Hair follicular keratinocyte (primary cell): ENCODE data around the gene RASL11A. TPM values are rescaled to one million over a fixed set of nuclear protein-coding genes. Genes with fewer than 3 reads are reported as not detected.

ENCODE experiments used
- total RNA-seq: library from RNA; depleted of rRNA; stranded (reverse); fragments of >200 nt; gene quantifications from 2 replicates; pipeline ENCODE4 v1.2.3, GENCODE V29; 2015

Gene RASL11A
- total RNA-seq, result 1.7 and 2.5 TPM in 2 replicates

GRCh38 chr13:27270594-27271520, at the start of gene RASL11A:
Gene RASL11A, plus strand, starts transcription at chr13:27270830. Its CDS starts 115 bp downstream, at chr13:27270945.

GRCh38 chr13:27251166-27252091, 19.2 kb upstream of the RASL11A start, which contains the start of gene RPL21:
Gene RPL21, plus strand, starts transcription at chr13:27251558. Its CDS starts 2,219 bp downstream, at chr13:27253777.

Other genes starting within 250 kb of the RASL11A start
- gene USP12, start 99.0 kb upstream of the RASL11A start, total RNA-seq, result 11.2 and 11.6 TPM in 2 replicates
- 1,434 and 1,506 TPM in 2 replicates for gene RPL21, start 19.3 kb upstream of the RASL11A start, total RNA-seq
- gene GTF3A, start 153.8 kb downstream of the RASL11A start, total RNA-seq, result 170 and 212 TPM in 2 replicates
- 34.4 and 54.4 TPM in 2 replicates for gene MTIF3, start 179.7 kb downstream of the RASL11A start, total RNA-seq